Spinal cord (tissue), 10 donors: ENCODE data around the gene RRAD. TPM values are rescaled to one million over a fixed set of nuclear protein-coding genes. Genes with fewer than 3 reads are reported as not detected.
"Not testable (repeated sequence)": the region's sequence is repeated elsewhere in the genome, so short reads cannot be mapped to it uniquely, and the experiment has no call there.

ENCODE experiments used
- DNase-seq, 6 donors: peaks; one replicate each; pipeline versions ENCODE4 v3.0.0 to v3.0.0-alpha.2; 2013 to 2015; ENCODE audit warnings: low spot score in 6 of 6, low read depth in 4 of 6
- H3K27ac ChIP-seq: one replicate; pipeline ENCODE4 v1.5.1; 2013; ENCODE audit warnings: low read depth, low read length, control low read depth
- H3K27me3 ChIP-seq: one replicate; pipeline ENCODE4 v1.6.1; 2013; ENCODE audit warnings: low read length; ENCODE audit not compliant: control insufficient read depth, insufficient read depth
- H3K36me3 ChIP-seq: one replicate; pipeline ENCODE4 v1.6.1; 2013; ENCODE audit warnings: low read length; ENCODE audit not compliant: control insufficient read depth, insufficient read depth
- H3K4me1 ChIP-seq: one replicate; pipeline ENCODE4 v1.6.1; 2013; ENCODE audit warnings: low read length; ENCODE audit not compliant: control insufficient read depth, insufficient read depth
- H3K4me3 ChIP-seq: one replicate; pipeline ENCODE4 v1.5.1; 2013; ENCODE audit warnings: low read depth, low read length, control low read depth
- H3K9me3 ChIP-seq: one replicate; pipeline ENCODE4 v1.6.1; 2013; ENCODE audit warnings: low read length; ENCODE audit not compliant: control insufficient read depth, insufficient read depth
- whole genome bisulfite sequencing: methylation state at CpG from one replicate; pipeline ENCODE4 v1.1.5; 2013; ENCODE audit warnings: missing lambda C conversion rate; ENCODE audit not compliant: insufficient coverage; 5-methylcytosine and 5-hydroxymethylcytosine counted together
- polyA plus RNA-seq, 2 donors: library from polyadenylated mRNA; unstranded; fragments of 120-200 nt; gene quantifications; one replicate each; pipeline ENCODE4 v1.2.1, GENCODE V29; 2013; ENCODE audit not compliant: insufficient read length in 2 of 2
- total RNA-seq, 2 donors: library from RNA; depleted of rRNA in 1 of 2; stranded (reverse); fragments of 120-200 nt in 1 of 2; fragments of >200 nt in 1 of 2; gene quantifications; one replicate each; pipeline versions ENCODE4 v1.2.3 to v1.2.4, GENCODE V29; 2013 to 2014
- donor health status: healthy.

Gene RRAD
- total and polyA plus RNA-seq, 4 donors, result 1.3 to 6.0 (median 2.1) TPM

GRCh38 chr16:66935314-66936011 is 10.1 kb upstream of the RRAD start, which contains the start of gene CES2:
CES2 (plus strand) TSS chr16:66935516; CDS start chr16:66935636, 120 bp downstream.
- peak in 1 of 6 donors; percentile 22 for DNase-seq
- Histone ChIP-seq H3K27me3 (no peaks in the 10 kb centered on the region), H3K9me3 (no peaks in the 10 kb centered on the region), H3K4me1 (peaks cover 38% of the 10 kb centered on the region), H3K4me3 (peak within 1 kb of the TSS; percentile 99), H3K27ac (peak within 1 kb of the TSS; percentile 86), H3K36me3 (peaks cover 66% of the 10 kb centered on the region)
- 17% methylated on average over 43 of the region's 44 CpGs for WGBS

DNA sequence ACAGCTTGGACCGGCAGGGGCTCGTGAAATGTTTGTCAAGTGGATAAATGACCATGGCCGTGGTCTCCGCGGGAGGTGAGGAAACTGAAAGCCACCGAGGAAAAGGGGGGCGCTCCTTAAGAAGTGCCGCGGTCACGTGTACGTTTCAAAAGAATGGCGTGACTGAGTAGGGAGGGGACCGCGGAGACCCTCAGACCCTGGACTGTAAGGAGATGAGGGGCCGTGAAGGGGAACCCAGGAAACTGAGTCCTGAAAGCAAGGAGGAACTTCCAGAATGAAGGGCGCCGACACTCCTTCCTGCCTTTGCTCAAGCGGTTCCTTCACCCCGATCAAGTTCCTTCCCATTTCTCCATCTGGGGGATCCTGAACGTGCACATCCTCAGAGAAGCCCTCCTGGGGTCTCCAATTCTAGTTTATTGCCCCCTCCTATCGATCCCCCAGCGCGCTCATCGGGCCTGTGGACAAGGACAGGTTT is 9.5 kb upstream of the RRAD start:
- peak in 1 of 6 donors; percentile 19 for DNase-seq
- H3K4me1 ChIP-seq, result peaks cover 38% of the 10 kb centered on the region
- not testable (repeated sequence) for H3K27me3 ChIP-seq, H3K9me3 ChIP-seq
- peak overlapping the region; percentile 86 for H3K27ac ChIP-seq
- peak overlapping the region; percentile 99 for H3K4me3 ChIP-seq
- H3K36me3 ChIP-seq, result peaks cover 60% of the 10 kb centered on the region
- WGBS, result 0% methylated on average over 11 of the region's 24 CpGs

GRCh38 chr16:66934138-66934838 is 9.0 kb upstream of the RRAD start, which contains the start of gene CIAO2B:
CIAO2B (minus strand) TSS chr16:66934402; CDS start chr16:66934364, 38 bp downstream.
- 0% methylated on average over 74 of the region's 76 CpGs for WGBS
- H3K36me3 ChIP-seq, result peaks cover 54% of the 10 kb centered on the region

GRCh38 chr16:66933776-66934137 is 8.4 kb upstream of the RRAD start:
- peak overlapping the region; percentile 99 for H3K4me3 ChIP-seq
- no peaks in the 10 kb centered on the region for H3K27me3 ChIP-seq
- WGBS, result 4% methylated on average over 7 of the region's 12 CpGs
- peaks cover 51% of the 10 kb centered on the region for H3K36me3 ChIP-seq
- H3K27ac ChIP-seq, result peak overlapping the region; percentile 86
- no peak for DNase-seq
- H3K9me3 ChIP-seq, result no peaks in the 10 kb centered on the region
- peaks cover 38% of the 10 kb centered on the region for H3K4me1 ChIP-seq

More at GRCh38 chr16:66934138-66934838, 9.0 kb upstream of the RRAD start, which contains the start of gene CIAO2B:
- peak; percentile 74 to 96 (median 88) for DNase-seq
- peak within 1 kb of the TSS; percentile 86 for H3K27ac ChIP-seq
- peak within 1 kb of the TSS; percentile 99 for H3K4me3 ChIP-seq
- peaks cover 38% of the 10 kb centered on the region for H3K4me1 ChIP-seq
- no peaks in the 10 kb centered on the region for H3K27me3 ChIP-seq
- no peaks in the 10 kb centered on the region for H3K9me3 ChIP-seq

DNA sequence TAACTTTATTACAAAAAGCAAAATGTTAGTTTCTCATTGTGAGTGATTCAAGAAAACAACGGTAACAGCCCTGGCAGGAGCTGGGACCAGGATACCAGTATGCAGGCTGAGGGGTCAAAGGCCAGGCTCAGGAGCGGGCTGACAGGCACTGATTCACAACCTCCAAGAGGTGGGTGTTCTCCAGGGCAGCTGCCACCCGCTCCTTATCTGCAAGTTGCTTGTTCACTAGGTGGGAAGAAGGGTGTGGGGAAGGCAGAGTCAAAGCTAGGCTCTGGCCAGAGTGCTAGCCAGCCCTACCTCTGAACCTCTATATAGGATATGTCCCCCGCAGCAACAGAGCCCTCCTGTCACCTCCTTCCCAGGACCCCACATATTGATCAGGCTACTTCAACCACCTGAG is 6.7 kb upstream of the RRAD start:
- Histone ChIP-seq H3K36me3 (peaks cover 39% of the 10 kb centered on the region), H3K27ac (no peak overlapping the region), H3K9me3 (no peaks in the 10 kb centered on the region), H3K4me3 (no peak overlapping the region), H3K27me3 (no peaks in the 10 kb centered on the region), H3K4me1 (peaks cover 39% of the 10 kb centered on the region)
- no peak for DNase-seq
- 88% methylated on average over 3 of the region's 4 CpGs for WGBS

GRCh38 chr16:66931665-66932064 is 6.3 kb upstream of the RRAD start:
- H3K4me3 ChIP-seq, result no peak overlapping the region
- DNase-seq, result no peak
- no peaks in the 10 kb centered on the region for H3K27me3 ChIP-seq
- WGBS, result no CpG with 5 or more reads among the region's 2 CpGs
- no peaks in the 10 kb centered on the region for H3K9me3 ChIP-seq
- no peak overlapping the region for H3K27ac ChIP-seq
- peaks cover 43% of the 10 kb centered on the region for H3K4me1 ChIP-seq
- peaks cover 35% of the 10 kb centered on the region for H3K36me3 ChIP-seq

GRCh38 chr16:66930189-66930588 is 4.9 kb upstream of the RRAD start:
- H3K27me3 ChIP-seq, result peaks cover 10% of the 10 kb centered on the region
- no CpG with 5 or more reads among the region's 4 CpGs for WGBS
- no peaks in the 10 kb centered on the region for H3K9me3 ChIP-seq
- peaks cover 43% of the 10 kb centered on the region for H3K4me1 ChIP-seq
- no peak overlapping the region for H3K4me3 ChIP-seq
- no peak for DNase-seq
- peaks cover 23% of the 10 kb centered on the region for H3K36me3 ChIP-seq
- H3K27ac ChIP-seq, result no peak overlapping the region

GRCh38 chr16:66928702-66929388 is 3.5 kb upstream of the RRAD start:
- Histone ChIP-seq H3K4me1 (peaks cover 50% of the 10 kb centered on the region), H3K27me3 (peaks cover 23% of the 10 kb centered on the region), H3K4me3 (no peak overlapping the region), H3K36me3 (peaks cover 23% of the 10 kb centered on the region), H3K27ac (no peak overlapping the region), H3K9me3 (no peaks in the 10 kb centered on the region)
- no peak for DNase-seq
- WGBS, result 68% methylated on average over 7 of the region's 10 CpGs

GRCh38 chr16:66927918-66928649 is 2.7 kb upstream of the RRAD start:
- 89% methylated on average over 6 of the region's 8 CpGs for WGBS
- Histone ChIP-seq H3K27me3 (peaks cover 29% of the 10 kb centered on the region), H3K4me1 (peaks cover 46% of the 10 kb centered on the region), H3K27ac (no peak overlapping the region), H3K4me3 (no peak overlapping the region), H3K9me3 (no peaks in the 10 kb centered on the region), H3K36me3 (peaks cover 21% of the 10 kb centered on the region)
- no peak for DNase-seq
